K562 (cell line): Measurements from ENCODE around the gene GLIS1. TPM values are rescaled to one million over a fixed set of nuclear protein-coding genes. Genes with fewer than 3 reads are reported as not detected.

ENCODE experiments used
- ATAC-seq: fragments of 200-7000 bp; cut with Tn5 transposase; 3 replicates; pipeline ENCODE4 v1.9.1; 2020; ENCODE audit warnings: moderate library complexity
- BruUV-seq: library from RNA; stranded (reverse); fragments of 400-500 nt; replicated peaks from 2 replicates; lab custom pipeline; 2021; lab: Mats Ljungman, UMichigan
- CTCF ChIA-PET: fragments of 300-600 bp; formaldehyde crosslinking; extraction: SDS; loops from one replicate; lab custom pipeline; 2021; ENCODE audit warnings: low intra/inter-chr PET ratio; lab: Yijun Ruan, JAX
- POLR2A ChIA-PET: fragments of 300-600, 350-650 bp; sonication (Branson Sonifier 250); formaldehyde crosslinking; extraction: SDS; loops from one replicate; lab custom pipeline; 2021; ENCODE audit warnings: antibody characterized with exemption, inconsistent platforms; lab: Yijun Ruan, JAX
- DNase-seq, 4 experiments: peaks; one replicate each; pipeline versions ENCODE4 v3.0.0 to v3.0.0-alpha.2; 2011 to 2018; ENCODE audit warnings: low spot score in 3 of 4, mixed read lengths in 3 of 4; ENCODE audit errors: extremely low read depth in 1 of 4
- FAIRE-seq: peaks from 2 replicates; lab custom pipeline; 2011; peaks lifted over from hg19 to GRCh38; lab: Jason Lieb, UNC
- H2AFZ ChIP-seq: 2 replicates; pipeline ENCODE4 v1.6.0; 2011; ENCODE audit warnings: low read depth, low read length, control low read depth, inconsistent platforms
- H3K27ac ChIP-seq: fragments of 200-600 bp; 3 replicates; pipeline ENCODE4 v1.8.0; 2011; ENCODE audit warnings: low read depth, mild to moderate bottlenecking, control low read depth, inconsistent platforms, low read length, moderate library complexity, mixed read lengths; ENCODE audit errors: extremely low read depth
- H3K27me3 ChIP-seq, 2 experiments: fragments of 300-600 bp in 1 of 2; 2 replicates in 1 of 2; 3 replicates in 1 of 2; pipeline versions ENCODE4 v1.6.0 to v1.8.0; 2011; ENCODE audit warnings: inconsistent platforms in 2 of 2, low read length in 2 of 2, mild to moderate bottlenecking in 1 of 2, mixed read lengths in 1 of 2, moderate library complexity in 1 of 2; ENCODE audit not compliant: control insufficient read depth in 2 of 2, insufficient read depth in 2 of 2
- H3K36me3 ChIP-seq: fragments of 300-600 bp; 3 replicates; pipeline ENCODE4 v1.8.0; 2011; ENCODE audit warnings: mild to moderate bottlenecking, low read length, inconsistent platforms; ENCODE audit not compliant: control insufficient read depth, insufficient read depth
- H3K4me1 ChIP-seq, 2 experiments: fragments of 200-600 bp in 1 of 2; replicated peaks in 1 of 2; 2 replicates in 1 of 2; 3 replicates in 1 of 2; pipeline versions ENCODE4 v1.5.1 to v1.8.0; 2011; ENCODE audit warnings: inconsistent platforms in 2 of 2, low read length in 2 of 2, mild to moderate bottlenecking in 1 of 2, mixed read lengths in 1 of 2, moderate library complexity in 1 of 2; ENCODE audit not compliant: control insufficient read depth in 2 of 2, insufficient read depth in 2 of 2
- H3K4me2 ChIP-seq: 2 replicates; pipeline ENCODE4 v1.6.1; 2011; ENCODE audit warnings: low read length, control low read depth, inconsistent platforms, mixed read lengths; ENCODE audit not compliant: insufficient read depth
- H3K4me3 ChIP-seq: fragments of 200-600 bp; sonication (generic), shearing (Covaris generic); 2 replicates; pipeline ENCODE4 v1.5.1; 2016; ENCODE audit warnings: control low read depth, inconsistent platforms
- H3K79me2 ChIP-seq: fragments of 200-600 bp; 3 replicates; pipeline ENCODE4 v1.8.0; 2011; ENCODE audit warnings: low read length, inconsistent platforms; ENCODE audit not compliant: control insufficient read depth, insufficient read depth
- H3K9ac ChIP-seq, 2 experiments: 2 replicates each; pipeline versions ENCODE4 v1.6.0 to v1.6.1; 2011; ENCODE audit warnings: low read depth in 2 of 2, low read length in 2 of 2, control low read depth in 1 of 2, inconsistent platforms in 1 of 2, mild to moderate bottlenecking in 1 of 2, mixed read lengths in 1 of 2; ENCODE audit not compliant: insufficient read depth in 1 of 2
- H3K9me1 ChIP-seq: one replicate; pipeline ENCODE4 v1.6.0; 2011; ENCODE audit warnings: inconsistent platforms, mild to moderate bottlenecking, low read length, moderate library complexity; ENCODE audit not compliant: control insufficient read depth, insufficient read depth
- H3K9me3 ChIP-seq: replicated peaks from 2 replicates; pipeline ENCODE4 v1.5.1; 2011; ENCODE audit warnings: low read depth, low read length, inconsistent platforms; ENCODE audit not compliant: control insufficient read depth, insufficient read depth
- H4K20me1 ChIP-seq: replicated peaks from 2 replicates; pipeline ENCODE4 v1.6.1; 2011; ENCODE audit warnings: low read length, inconsistent platforms, mixed read lengths; ENCODE audit not compliant: control insufficient read depth, insufficient read depth
- BRF1 ChIP-seq: IDR thresholded peaks from 3 replicates; pipeline ENCODE4 v1.6.1; 2011; ENCODE audit warnings: borderline replicate concordance, mild to moderate bottlenecking; ENCODE audit not compliant: insufficient read length; ENCODE audit errors: extremely low read depth
- CBX8 ChIP-seq: fragments of 200-600 bp; sonication (generic); IDR thresholded peaks from 2 replicates; pipeline ENCODE4 v1.6.1; 2012; ENCODE audit warnings: borderline replicate concordance, mixed run types, low read depth, mild to moderate bottlenecking, moderate library complexity, mixed read lengths, low read length, control low read depth, inconsistent platforms; ENCODE audit not compliant: poor library complexity, severe bottlenecking; ENCODE audit errors: extremely low read depth
- CEBPG ChIP-seq, 3 experiments: fragments of 200-800 bp in 1 of 3; sonication (Bioruptor generic) in 1 of 3; sonication (generic) in 1 of 3; formaldehyde crosslinking in 1 of 3; IDR thresholded peaks in 2 of 3; conservative IDR thresholded peaks in 1 of 3; 2 replicates each; pipeline versions ENCODE4 v1.6.1 to v1.8.0; 2016 to 2022; ENCODE audit warnings: missing compliant biosample characterization in 2 of 3, missing genetic modification characterization in 2 of 3, mild to moderate bottlenecking in 1 of 3, missing genetic modification reagents in 1 of 3
- ELF4 ChIP-seq: fragments of 450-650 bp; formaldehyde crosslinking; IDR thresholded peaks from 2 replicates; pipeline ENCODE4 v1.4.0; 2022; ENCODE audit warnings: missing genetic modification characterization
- FOXK1 ChIP-seq: sonication (generic); formaldehyde crosslinking; IDR thresholded peaks from 2 replicates; pipeline ENCODE4 v1.8.0; 2022; ENCODE audit warnings: missing genetic modification reagents, mild to moderate bottlenecking, borderline replicate concordance
- GABPB1 ChIP-seq: sonication (generic); formaldehyde crosslinking; IDR thresholded peaks from 2 replicates; pipeline ENCODE4 v1.8.0; 2022; ENCODE audit warnings: mild to moderate bottlenecking, missing genetic modification reagents
- MYNN ChIP-seq, 2 experiments: sonication (generic); formaldehyde crosslinking in 1 of 2; IDR thresholded peaks; 2 replicates each; pipeline versions ENCODE4 v1.5.0 to v1.6.1; 2016 to 2020; ENCODE audit warnings: antibody characterized with exemption in 1 of 2, missing genetic modification reagents in 1 of 2
- RBM22 ChIP-seq: fragments of 200-400 bp; formaldehyde crosslinking; IDR thresholded peaks from 2 replicates; pipeline ENCODE4 v1.6.1; 2018; ENCODE audit warnings: low read length, low read depth; ENCODE audit not compliant: poor library complexity, severe bottlenecking
- RBM25 ChIP-seq: fragments of 200-400 bp; formaldehyde crosslinking; IDR thresholded peaks from 2 replicates; pipeline ENCODE4 v1.6.1; 2018; ENCODE audit warnings: low read length, low read depth, moderate library complexity; ENCODE audit not compliant: severe bottlenecking
- SREBF2 ChIP-seq: sonication (generic); formaldehyde crosslinking; IDR thresholded peaks from 2 replicates; pipeline ENCODE4 v1.4.0; 2020; ENCODE audit warnings: mild to moderate bottlenecking, missing genetic modification reagents
- TBP ChIP-seq: optimal IDR thresholded peaks from 2 replicates; pipeline ENCODE3; 2011; ENCODE audit warnings: low read depth, low read length, improper control_type of control experiment
- YBX1 ChIP-seq: fragments of 450-650 bp; IDR thresholded peaks from 2 replicates; pipeline ENCODE4 v1.7.1; 2016; ENCODE audit warnings: mild to moderate bottlenecking
- ZFPM2 ChIP-seq: fragments of 250-450 bp; sonication (Bioruptor Pico); IDR thresholded peaks from 2 replicates; pipeline ENCODE4 v1.5.1; 2022; ENCODE audit warnings: mild to moderate bottlenecking
- WGBS: fragments of 100-300 bp; shearing (Covaris generic); methylation state at CpG from one replicate; pipeline ENCODE4 v1.1.6; 2016; ENCODE audit warnings: low coverage, mixed read lengths; ENCODE audit not compliant: insufficient coverage; ENCODE audit errors: missing lambda C conversion rate; 5-methylcytosine and 5-hydroxymethylcytosine counted together
- in situ Hi-C: fragments of 300-500 bp; cut with MboI; formaldehyde crosslinking; loops from 4 replicates; pipeline ENCODE4 v1.15.0; 2018; ENCODE audit warnings: inconsistent platforms, mixed read lengths
- intact Hi-C: fragments of 100-400 bp; cut with micrococcal nuclease; formaldehyde crosslinking; loops from 2 replicates; pipeline ENCODE4 v1.14.2; 2022
- polyA plus RNA-seq, 8 experiments: library from polyadenylated mRNA; depleted of rRNA in 4 of 8; stranded (reverse) in 5 of 8; unstranded in 3 of 8; fragments of >200 nt; fragmentation: Nextera tagmentation in 2 of 8; fragmentation: Illumina TruSeq in 1 of 8; extraction: Ambion mirVana in 2 of 8; extraction: Trizol in 1 of 8; gene quantifications; 2 replicates each; pipeline versions ENCODE4 v1.2.1 to v1.2.3, GENCODE V29; 2011 to 2014; ENCODE audit warnings: inconsistent platforms in 1 of 8, missing spikeins in 1 of 8
- total RNA-seq, 7 experiments: library from RNA; depleted of rRNA in 6 of 7; stranded (reverse); fragments of >200 nt in 6 of 7; fragmentation: Illumina TruSeq in 2 of 7; extraction: Trizol in 2 of 7; gene quantifications; 2 replicates each; pipeline versions ENCODE4 v1.2.1 to v1.2.3, GENCODE V29; 2011 to 2021; ENCODE audit warnings: low replicate concordance in 1 of 7
- TF ChIP-seq, protein P1 (sequence below): IDR thresholded peaks from 2 replicates; pipeline ENCODE4 v1.6.1; 2011; ENCODE audit not compliant: insufficient read length; ENCODE audit errors: extremely low read depth
- TF ChIP-seq, protein P2 (sequence below): fragments of 450-650 bp; formaldehyde crosslinking; IDR thresholded peaks from 2 replicates; pipeline ENCODE4 v1.4.0; 2022; ENCODE audit warnings: missing genetic modification characterization
- TF ChIP-seq, protein P3 (sequence below): fragments of 450-650 bp; IDR thresholded peaks from 2 replicates; pipeline ENCODE4 v1.6.1; 2016; ENCODE audit warnings: borderline replicate concordance

The GLIS1 gene
- total and polyA plus RNA-seq, 9 of the 15 experiments (the other 6 are each of a cell fraction or from before 2014, with no cell fraction given) = not detected

DNA sequence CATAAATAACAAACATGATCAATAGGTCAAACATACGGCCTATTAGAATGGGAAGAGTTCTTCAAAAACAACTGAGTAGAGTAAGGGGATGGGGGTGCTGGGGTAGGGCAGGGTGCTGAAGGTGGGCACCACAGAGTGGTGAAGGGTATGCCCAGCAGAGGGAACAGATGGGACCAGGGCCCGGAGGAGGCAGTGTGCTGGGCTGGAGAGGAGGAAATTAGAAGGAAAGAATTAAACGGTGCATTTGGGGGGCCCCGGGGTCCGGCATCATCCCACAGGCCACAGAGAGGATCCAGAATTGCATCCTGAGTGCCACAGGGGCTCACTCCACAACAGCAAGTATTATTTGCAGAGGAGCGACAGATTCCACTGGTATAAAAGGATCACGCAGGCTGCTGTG, 94.5 kb downstream of the GLIS1 start:
- in situ Hi-C loops (no loop called here), intact Hi-C loops (no loop called here)
- POLR2A ChIA-PET = no interaction called here

More for the DNA sequence above, 94.5 kb downstream of the GLIS1 start:
- FAIRE-seq (no peak), DNase-seq (no peak), ATAC-seq (no peak)
- WGBS = 0% methylated on average over 7 of the region's 7 CpGs
- Histone ChIP-seq H3K9me3 (no peaks in the 10 kb centered on the region), H2AFZ (no peak overlapping the region), H3K4me3 (no peak overlapping the region), H3K4me2 (no peak overlapping the region), H3K79me2 (no peaks in the 10 kb centered on the region), H3K9me1 (no peaks in the 10 kb centered on the region), H3K27ac (no peak overlapping the region), H3K36me3 (no peaks in the 10 kb centered on the region), H3K27me3 (peaks cover 24 to 51% of the 10 kb centered on the region in 2 experiments), H3K9ac (no peak overlapping the region), H4K20me1 (peaks cover 7% of the 10 kb centered on the region; the same call in 1 of the 2 replicates), H3K4me1 (no peaks in the 10 kb centered on the region)
- no TSS peak for BruUV-seq
- CTCF ChIA-PET = no interaction called here
- TF ChIP-seq, protein P1, sequence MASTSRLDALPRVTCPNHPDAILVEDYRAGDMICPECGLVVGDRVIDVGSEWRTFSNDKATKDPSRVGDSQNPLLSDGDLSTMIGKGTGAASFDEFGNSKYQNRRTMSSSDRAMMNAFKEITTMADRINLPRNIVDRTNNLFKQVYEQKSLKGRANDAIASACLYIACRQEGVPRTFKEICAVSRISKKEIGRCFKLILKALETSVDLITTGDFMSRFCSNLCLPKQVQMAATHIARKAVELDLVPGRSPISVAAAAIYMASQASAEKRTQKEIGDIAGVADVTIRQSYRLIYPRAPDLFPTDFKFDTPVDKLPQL = no peak
- no peak for TF ChIP-seq GABPB1 (CRISPR knock-in tag)
- TF ChIP-seq ZFPM2 (CRISPR knock-in tag) = no peak
- TF ChIP-seq RBM25 = no peak
- TF ChIP-seq, protein P2, sequence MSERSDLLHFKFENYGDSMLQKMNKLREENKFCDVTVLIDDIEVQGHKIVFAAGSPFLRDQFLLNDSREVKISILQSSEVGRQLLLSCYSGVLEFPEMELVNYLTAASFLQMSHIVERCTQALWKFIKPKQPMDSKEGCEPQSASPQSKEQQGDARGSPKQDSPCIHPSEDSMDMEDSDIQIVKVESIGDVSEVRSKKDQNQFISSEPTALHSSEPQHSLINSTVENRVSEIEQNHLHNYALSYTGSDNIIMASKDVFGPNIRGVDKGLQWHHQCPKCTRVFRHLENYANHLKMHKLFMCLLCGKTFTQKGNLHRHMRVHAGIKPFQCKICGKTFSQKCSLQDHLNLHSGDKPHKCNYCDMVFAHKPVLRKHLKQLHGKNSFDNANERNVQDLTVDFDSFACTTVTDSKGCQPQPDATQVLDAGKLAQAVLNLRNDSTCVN (CRISPR knock-in tag) = no peak
- TF ChIP-seq FOXK1 (CRISPR knock-in tag) = no peak
- no peak for TF ChIP-seq SREBF2 (CRISPR knock-in tag)
- no peak for TF ChIP-seq TBP
- no peak for TF ChIP-seq RBM22
- no peak for TF ChIP-seq ELF4 (CRISPR knock-in tag)
- TF ChIP-seq, protein P3, sequence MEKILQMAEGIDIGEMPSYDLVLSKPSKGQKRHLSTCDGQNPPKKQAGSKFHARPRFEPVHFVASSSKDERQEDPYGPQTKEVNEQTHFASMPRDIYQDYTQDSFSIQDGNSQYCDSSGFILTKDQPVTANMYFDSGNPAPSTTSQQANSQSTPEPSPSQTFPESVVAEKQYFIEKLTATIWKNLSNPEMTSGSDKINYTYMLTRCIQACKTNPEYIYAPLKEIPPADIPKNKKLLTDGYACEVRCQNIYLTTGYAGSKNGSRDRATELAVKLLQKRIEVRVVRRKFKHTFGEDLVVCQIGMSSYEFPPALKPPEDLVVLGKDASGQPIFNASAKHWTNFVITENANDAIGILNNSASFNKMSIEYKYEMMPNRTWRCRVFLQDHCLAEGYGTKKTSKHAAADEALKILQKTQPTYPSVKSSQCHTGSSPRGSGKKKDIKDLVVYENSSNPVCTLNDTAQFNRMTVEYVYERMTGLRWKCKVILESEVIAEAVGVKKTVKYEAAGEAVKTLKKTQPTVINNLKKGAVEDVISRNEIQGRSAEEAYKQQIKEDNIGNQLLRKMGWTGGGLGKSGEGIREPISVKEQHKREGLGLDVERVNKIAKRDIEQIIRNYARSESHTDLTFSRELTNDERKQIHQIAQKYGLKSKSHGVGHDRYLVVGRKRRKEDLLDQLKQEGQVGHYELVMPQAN = no peak
- no peak for TF ChIP-seq CEBPG (CRISPR knock-in tag; IDR thresholded peaks at IDR 0.05)
- no peak for TF ChIP-seq CEBPG (tag; conservative IDR thresholded peaks at IDR 0.05 in 1 of 2, IDR thresholded peaks at IDR 0.05 in 1 of 2)
- no peak for TF ChIP-seq YBX1
- no peak for TF ChIP-seq MYNN (IDR thresholded peaks at IDR 0.05)
- TF ChIP-seq MYNN (CRISPR knock-in tag; IDR thresholded peaks at IDR 0.05) = no peak
- no peak for TF ChIP-seq BRF1
- no peak for TF ChIP-seq CBX8
- TF ChIP-seq, all 486 proteins: peak for 0
